GM21528 (cell line): ENCODE data around the gene ZNF664.
"Not testable (repeated sequence)": the region's sequence is repeated elsewhere in the genome, so short reads cannot be mapped to it uniquely, and the experiment has no call there.

Source experiments
- ATAC-seq: cut with Tn5 transposase; IDR thresholded peaks from one replicate; pipeline ENCODE4 v1.9.1; 2021; ENCODE audit warnings: mild to moderate bottlenecking, moderate library complexity; ENCODE audit not compliant: unreplicated experiment, low FRiP score

Gene ZNF664

GRCh38 chr12:123941000-123941399, 32.0 kb upstream of the ZNF664 start:
- ATAC-seq, result no peak

GRCh38 chr12:123941624-123942237, 31.3 kb upstream of the ZNF664 start:
- no peak for ATAC-seq

GRCh38 chr12:123942238-123942653, 30.8 kb upstream of the ZNF664 start:
- ATAC-seq, result no peak

GRCh38 chr12:123942911-123943648, 29.9 kb upstream of the ZNF664 start:
- no peak for ATAC-seq

GRCh38 chr12:123943816-123944215, 29.2 kb upstream of the ZNF664 start:
- no peak for ATAC-seq

GRCh38 chr12:123944696-123945095, 28.3 kb upstream of the ZNF664 start:
- ATAC-seq, result no peak

GRCh38 chr12:123945287-123946151, 27.5 kb upstream of the ZNF664 start:
- ATAC-seq, result no peak

- ATAC-seq, result no peak
Observed at GRCh38 chr12:123946152-123946515, 26.9 kb upstream of the ZNF664 start.

- ATAC-seq, result not testable (repeated sequence)
Observed at GRCh38 chr12:123946516-123947505, 26.2 kb upstream of the ZNF664 start.

- ATAC-seq, result not testable (repeated sequence)
Observed at GRCh38 chr12:123947531-123947930, 25.5 kb upstream of the ZNF664 start.

GRCh38 chr12:123948401-123948795, 24.6 kb upstream of the ZNF664 start:
- no peak for ATAC-seq

- no peak for ATAC-seq
Observed at GRCh38 chr12:123948796-123949769, 23.9 kb upstream of the ZNF664 start.

- ATAC-seq, result no peak
Observed at GRCh38 chr12:123949770-123950165, 23.2 kb upstream of the ZNF664 start.

GRCh38 chr12:123950476-123951349, 22.3 kb upstream of the ZNF664 start:
- no peak for ATAC-seq

- no peak for ATAC-seq
Observed at GRCh38 chr12:123951467-123951866, 21.5 kb upstream of the ZNF664 start.

GRCh38 chr12:123952037-123952436, 21.0 kb upstream of the ZNF664 start:
- no peak for ATAC-seq

- ATAC-seq, result no peak
Observed at GRCh38 chr12:123954647-123955350, 18.2 kb upstream of the ZNF664 start.
